T-helper 2 cell treated with Interferon-gamma antibody and Interleukin-4, amounts not matched to agents 100 ng/mL and 5 ng/mL, for 36 hours (primary cell): ENCODE data around the gene EPB41L1. TPM values are rescaled to one million over a fixed set of nuclear protein-coding genes. Genes with fewer than 3 reads are reported as not detected.

Source experiments
- intact Hi-C: fragments of 100-400 bp; cut with micrococcal nuclease; formaldehyde crosslinking; loops from one replicate; pipeline ENCODE4 v1.15.1; 2023
- total RNA-seq: library from RNA; stranded (reverse); gene quantifications from 2 replicates; pipeline ENCODE4 v1.2.3, GENCODE V29; 2022

The EPB41L1 gene
- total RNA-seq, 1 donor from 2014 or later: not detected

DNA sequence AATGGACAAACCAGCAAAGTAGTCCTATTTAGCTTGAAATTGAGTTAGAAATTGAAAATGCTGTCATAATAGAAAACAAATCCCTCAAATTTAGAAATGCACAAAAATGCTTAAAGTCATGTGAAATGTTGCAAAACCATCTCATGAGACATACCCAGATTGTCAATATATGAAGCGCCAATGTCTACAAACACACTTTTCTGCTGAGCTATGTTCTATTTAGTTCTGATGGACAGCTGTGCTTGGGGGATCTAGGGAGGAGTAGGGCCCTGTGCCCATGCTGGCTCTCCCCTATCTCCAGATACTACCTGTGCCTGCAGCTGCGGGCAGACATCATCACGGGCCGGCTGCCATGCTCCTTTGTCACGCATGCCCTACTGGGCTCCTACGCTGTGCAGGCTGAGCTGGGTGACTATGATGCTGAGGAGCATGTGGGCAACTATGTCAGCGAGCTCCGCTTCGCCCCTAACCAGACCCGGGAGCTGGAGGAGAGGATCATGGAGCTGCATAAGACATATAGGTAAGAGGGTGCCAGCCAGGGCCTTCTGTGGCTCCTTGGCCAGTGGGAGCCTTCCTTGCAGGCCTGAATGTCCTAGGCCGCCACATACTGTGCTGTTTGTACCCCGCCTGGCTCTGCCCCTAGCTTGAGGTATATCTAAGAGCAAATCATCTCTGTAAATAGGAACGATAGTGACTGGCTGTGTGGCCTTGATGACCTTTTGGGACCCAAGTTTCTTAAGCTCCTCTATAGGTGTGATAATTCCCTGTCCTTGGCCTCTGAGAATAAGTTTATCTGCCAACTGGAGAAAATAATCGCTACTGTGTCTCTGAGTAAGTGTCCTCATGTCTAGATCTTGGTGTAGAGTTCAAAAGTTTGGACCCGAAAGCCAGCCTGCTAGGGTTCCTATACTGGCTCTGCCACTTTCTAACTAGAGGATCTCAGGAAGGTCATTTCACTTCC, 30.6 kb downstream of the EPB41L1 start:
- intact Hi-C loops: no loop called here

DNA sequence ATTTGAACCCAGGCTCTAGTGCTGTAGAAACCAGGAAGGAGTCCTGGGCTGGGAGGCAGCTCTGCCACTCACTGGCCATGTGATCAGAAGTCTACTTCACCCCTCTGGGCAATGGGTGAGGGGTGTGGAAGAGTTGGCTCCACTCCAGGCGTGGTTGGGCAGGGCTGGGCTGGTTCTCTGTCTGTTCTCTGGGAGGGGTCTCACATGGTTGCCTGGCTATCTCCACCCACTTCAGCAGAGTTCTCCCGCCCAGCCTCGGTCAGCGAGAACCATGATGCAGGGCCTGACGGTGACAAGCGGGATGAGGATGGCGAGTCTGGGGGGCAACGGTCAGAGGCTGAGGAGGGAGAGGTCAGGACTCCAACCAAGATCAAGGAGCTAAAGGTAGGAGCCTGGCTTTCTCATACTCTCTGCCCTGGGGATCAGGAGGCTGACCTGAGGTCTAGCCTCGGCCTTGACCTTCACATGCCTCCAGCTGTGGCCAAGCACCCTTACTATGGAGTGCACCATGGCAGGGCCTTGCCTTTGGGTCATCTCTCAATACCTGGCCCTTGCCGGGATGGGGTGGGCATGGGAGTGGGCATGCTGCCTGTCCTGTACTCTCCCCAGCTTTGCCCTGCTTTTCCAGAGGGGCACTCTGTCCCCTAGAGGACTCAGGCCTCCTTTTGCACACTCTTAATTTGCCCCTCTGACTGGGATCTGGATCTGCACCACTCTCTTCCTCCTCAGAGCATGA, 39.6 kb downstream of the EPB41L1 start:
- intact Hi-C loops: no loop called here

- intact Hi-C loops: no loop called here
These were observed 42.1 kb downstream of the EPB41L1 start for GRCh38 chr20:36196676-36197075.

- intact Hi-C loops: no loop called here
These were observed 42.7 kb downstream of the EPB41L1 start for GRCh38 chr20:36197271-36197670.

DNA sequence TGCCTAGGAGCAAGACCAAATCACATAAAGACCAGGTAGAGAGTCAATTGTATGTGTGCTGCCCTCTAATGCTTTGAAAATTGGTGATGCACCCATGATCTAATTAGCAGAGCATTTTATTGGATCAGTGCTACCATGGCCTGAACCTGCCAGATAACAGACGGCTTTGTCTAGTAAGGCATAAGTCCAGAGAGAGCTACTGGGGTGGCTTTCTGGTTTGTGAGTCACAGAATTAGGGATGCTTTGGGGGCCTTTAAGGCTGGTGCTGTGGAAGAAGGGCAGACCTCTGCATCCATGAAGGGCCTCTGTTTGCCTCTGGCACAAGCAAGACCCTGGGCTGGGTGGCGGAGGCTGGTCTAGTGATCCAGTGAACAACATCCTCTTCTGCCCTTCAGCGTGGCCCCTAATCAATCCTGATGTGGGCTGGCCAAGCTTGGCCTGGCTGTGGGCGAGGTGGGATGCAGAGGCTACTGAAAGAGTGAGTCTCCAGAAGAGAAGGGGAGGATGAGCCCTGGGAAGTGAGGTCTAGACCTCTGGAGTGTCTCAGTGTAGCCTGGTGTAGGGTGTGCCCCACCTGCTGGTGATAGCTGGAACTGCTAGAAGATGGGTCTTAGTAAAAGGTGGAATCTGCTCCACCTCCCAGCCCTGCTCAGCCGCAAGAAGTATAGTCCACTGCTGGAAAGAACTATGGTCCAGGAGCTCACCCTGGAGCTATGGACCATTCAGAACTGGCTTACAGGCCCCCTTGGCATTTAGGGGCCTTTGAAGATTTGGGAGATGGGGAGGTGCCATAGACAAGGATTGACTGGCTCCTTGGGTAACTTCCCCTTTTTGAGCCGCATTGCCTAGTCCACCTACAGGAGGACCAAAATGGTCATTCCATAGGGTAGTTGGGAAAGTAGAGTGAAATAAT, 45.1 kb downstream of the EPB41L1 start:
- intact Hi-C loops: loop anchor here (1.0 kb wide), 2 partner anchors 43 to 204 kb away; no protein-coding TSS in a partner anchor

GRCh38 chr20:36200451-36200850, 45.9 kb downstream of the EPB41L1 start:
- intact Hi-C loops: no loop called here

- intact Hi-C loops: no loop called here
These were observed 46.7 kb downstream of the EPB41L1 start for GRCh38 chr20:36201198-36201597.

GRCh38 chr20:36202891-36203338, 48.4 kb downstream of the EPB41L1 start:
- intact Hi-C loops: loop anchor here (1.0 kb wide), 1 partner anchor 236 kb away; no protein-coding TSS in a partner anchor

DNA sequence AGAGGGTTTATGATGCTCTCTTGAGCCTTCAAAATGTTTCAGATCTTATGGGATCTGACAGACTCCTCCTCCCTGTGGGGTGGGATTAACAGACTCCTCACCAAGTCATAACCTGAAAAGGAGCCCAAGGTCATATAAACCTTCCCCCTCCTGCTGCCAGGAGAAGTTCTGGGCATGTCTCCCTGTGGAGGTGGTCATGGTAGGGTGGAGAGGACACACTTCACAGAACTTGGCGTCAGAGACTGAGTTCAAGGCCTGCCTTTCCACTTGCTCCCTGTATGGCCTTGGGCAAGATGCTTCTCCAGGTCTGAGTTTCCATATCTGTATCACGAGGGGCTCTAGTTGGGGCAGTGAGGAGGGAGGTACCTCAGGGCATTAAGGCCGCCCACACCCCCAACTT, 49.3 kb downstream of the EPB41L1 start:
- intact Hi-C loops: loop anchor here (1.0 kb wide), 1 partner anchor 235 kb away; no protein-coding TSS in a partner anchor

DNA sequence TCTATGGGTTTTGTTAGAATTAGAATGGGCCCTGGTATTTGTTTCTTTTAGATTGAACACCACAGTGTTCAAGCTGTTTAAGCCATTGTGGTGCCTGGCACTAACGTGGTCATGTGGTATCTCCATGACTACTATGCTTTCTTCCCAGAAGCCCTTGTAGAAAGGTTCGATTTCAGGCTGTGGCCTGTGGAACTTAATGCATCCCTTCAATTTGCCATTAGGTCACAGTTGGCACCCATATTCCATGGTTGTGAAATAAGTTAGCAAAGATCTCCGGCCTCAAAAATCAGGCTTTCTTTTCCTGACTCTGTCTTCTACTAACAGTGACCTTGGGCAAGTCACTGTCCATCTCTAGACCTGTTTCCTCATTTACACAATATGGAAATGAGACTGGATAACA, 50.5 kb downstream of the EPB41L1 start:
- intact Hi-C loops: no loop called here

GRCh38 chr20:36206068-36206467, 51.5 kb downstream of the EPB41L1 start:
- intact Hi-C loops: no loop called here

DNA sequence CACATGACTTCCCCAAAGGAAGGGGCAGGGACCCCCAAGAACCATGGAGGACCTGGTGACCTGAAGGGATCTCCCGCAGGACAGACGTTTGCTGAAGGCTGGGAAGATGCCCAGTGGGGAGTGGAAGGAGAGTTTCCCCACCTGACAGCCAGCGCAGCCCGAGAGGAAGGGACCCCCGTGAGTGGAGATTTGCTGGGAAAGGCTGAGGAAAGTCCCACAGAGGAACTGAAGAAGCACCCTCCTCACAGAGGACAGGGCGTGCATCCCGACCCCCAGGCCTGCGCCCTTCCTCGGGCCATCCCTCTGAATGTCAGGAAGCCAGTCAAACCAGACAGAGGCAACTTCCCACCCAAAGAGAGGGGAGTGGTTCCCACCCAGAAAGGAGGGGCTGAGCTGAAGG, 52.1 kb downstream of the EPB41L1 start:
- intact Hi-C loops: no loop called here

GRCh38 chr20:36207602-36208001, 53.1 kb downstream of the EPB41L1 start:
- intact Hi-C loops: no loop called here

DNA sequence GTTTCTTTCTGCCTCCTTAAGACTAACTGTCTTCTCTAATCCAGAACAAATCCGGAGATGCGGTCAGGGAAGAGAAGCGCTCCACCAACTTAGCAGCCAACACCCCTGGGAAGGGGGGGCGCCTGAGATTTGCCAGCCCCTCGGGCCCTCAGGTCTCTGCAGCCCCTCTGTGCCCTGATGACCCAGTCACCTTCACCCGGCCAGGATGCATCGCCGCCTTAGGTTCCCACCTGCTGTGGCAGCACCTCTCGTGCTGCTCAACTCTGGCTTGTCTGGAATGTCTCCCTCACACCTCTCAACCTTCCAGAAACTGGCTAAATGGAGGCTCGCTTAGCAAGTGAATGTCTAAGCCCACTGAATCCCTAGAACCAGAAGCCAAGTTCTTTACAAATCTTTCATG, 53.7 kb downstream of the EPB41L1 start:
- intact Hi-C loops: no loop called here

GRCh38 chr20:36210436-36211021, 56.0 kb downstream of the EPB41L1 start:
- intact Hi-C loops: no loop called here

- intact Hi-C loops: no loop called here
These were observed 58.8 kb downstream of the EPB41L1 start for GRCh38 chr20:36213362-36213761.

- intact Hi-C loops: no loop called here
These were observed 60.2 kb downstream of the EPB41L1 start for GRCh38 chr20:36214684-36215256.

GRCh38 chr20:36215778-36216177, 61.2 kb downstream of the EPB41L1 start:
- intact Hi-C loops: no loop called here

DNA sequence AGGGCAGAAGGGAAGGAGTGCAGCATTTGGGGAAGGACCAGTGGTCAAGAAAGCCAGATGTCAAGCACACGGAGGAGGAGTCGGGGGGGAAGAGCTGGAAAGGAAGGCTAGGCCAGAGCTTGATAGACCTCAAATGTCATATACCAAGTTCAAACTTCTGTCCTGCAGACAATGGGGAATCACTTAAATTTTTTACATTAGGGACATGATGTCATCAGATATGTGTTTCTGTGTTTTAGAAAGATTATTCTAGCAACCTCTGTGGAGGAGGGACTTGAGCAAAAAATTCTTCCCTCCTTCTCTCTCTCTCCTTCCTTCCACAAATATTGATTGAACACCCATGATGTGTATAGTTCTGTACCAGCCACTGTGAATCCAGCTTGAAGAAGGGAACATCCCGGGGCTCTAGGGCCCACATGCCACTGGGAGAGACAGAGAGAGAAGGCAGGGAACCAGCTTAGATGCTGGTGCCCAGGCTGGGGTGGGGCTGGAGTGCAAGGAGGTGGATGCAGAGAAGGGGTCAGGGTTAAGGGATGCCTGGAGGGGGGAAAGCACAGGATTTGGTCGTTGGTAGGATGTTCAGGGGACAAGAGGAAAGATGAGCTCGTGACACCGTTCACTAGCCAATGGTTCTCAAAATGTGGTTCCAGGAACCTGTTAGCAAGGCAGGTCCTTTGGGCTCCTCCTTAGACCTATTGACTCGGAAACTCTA, 61.9 kb downstream of the EPB41L1 start:
- intact Hi-C loops: no loop called here

- intact Hi-C loops: no loop called here
These were observed 62.7 kb downstream of the EPB41L1 start for GRCh38 chr20:36217226-36217625.
